Measurements from ENCODE around the gene POLL.

DNA sequence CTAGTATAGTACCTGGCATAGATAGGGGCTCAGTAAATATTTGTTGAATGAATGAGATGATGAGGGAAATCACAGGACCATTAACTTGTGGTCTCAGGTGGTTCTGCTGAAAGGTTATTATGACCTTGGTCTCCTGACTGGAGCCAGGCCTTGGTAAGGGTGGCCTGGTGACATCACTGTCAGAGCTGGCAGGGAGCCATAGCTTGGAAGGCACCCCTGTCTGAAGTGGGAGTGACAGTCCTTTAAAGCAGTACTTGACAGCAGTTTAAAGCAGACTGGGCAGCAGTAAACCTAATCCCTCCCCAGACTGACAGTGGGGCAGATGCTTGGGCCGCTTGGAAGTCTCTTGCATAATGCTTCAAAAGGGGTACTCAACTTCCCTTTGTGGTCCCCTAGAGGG is 13.5 kb upstream of the POLL start:
- no peak for TF ChIP-seq JUNB (IDR thresholded peaks at IDR 0.05)
- TF ChIP-seq, protein P1, sequence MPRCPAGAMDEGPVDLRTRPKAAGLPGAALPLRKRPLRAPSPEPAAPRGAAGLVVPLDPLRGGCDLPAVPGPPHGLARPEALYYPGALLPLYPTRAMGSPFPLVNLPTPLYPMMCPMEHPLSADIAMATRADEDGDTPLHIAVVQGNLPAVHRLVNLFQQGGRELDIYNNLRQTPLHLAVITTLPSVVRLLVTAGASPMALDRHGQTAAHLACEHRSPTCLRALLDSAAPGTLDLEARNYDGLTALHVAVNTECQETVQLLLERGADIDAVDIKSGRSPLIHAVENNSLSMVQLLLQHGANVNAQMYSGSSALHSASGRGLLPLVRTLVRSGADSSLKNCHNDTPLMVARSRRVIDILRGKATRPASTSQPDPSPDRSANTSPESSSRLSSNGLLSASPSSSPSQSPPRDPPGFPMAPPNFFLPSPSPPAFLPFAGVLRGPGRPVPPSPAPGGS (IDR thresholded peaks at IDR 0.05), result no peak
- TF ChIP-seq BHLHE40 (IDR thresholded peaks at IDR 0.05; ENCODE audit: low read depth, low read length), result no peak
- TF ChIP-seq TP53 (CRISPR knock-in tag; IDR thresholded peaks at IDR 0.05), result no peak
- TF ChIP-seq POLR2A (IDR thresholded peaks at IDR 0.05; ENCODE audit: low read length), result no peak
- TF ChIP-seq, protein P2, sequence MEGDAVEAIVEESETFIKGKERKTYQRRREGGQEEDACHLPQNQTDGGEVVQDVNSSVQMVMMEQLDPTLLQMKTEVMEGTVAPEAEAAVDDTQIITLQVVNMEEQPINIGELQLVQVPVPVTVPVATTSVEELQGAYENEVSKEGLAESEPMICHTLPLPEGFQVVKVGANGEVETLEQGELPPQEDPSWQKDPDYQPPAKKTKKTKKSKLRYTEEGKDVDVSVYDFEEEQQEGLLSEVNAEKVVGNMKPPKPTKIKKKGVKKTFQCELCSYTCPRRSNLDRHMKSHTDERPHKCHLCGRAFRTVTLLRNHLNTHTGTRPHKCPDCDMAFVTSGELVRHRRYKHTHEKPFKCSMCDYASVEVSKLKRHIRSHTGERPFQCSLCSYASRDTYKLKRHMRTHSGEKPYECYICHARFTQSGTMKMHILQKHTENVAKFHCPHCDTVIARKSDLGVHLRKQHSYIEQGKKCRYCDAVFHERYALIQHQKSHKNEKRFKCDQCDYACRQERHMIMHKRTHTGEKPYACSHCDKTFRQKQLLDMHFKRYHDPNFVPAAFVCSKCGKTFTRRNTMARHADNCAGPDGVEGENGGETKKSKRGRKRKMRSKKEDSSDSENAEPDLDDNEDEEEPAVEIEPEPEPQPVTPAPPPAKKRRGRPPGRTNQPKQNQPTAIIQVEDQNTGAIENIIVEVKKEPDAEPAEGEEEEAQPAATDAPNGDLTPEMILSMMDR (IDR thresholded peaks at IDR 0.05), result no peak
- no peak for TF ChIP-seq CEBPB (IDR thresholded peaks at IDR 0.05)
- TF ChIP-seq, protein P3, sequence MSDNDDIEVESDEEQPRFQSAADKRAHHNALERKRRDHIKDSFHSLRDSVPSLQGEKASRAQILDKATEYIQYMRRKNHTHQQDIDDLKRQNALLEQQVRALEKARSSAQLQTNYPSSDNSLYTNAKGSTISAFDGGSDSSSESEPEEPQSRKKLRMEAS (IDR thresholded peaks at IDR 0.05), result no peak
- no peak for TF ChIP-seq EP300 (IDR thresholded peaks at IDR 0.05)
- TF ChIP-seq NPAS2 (CRISPR knock-in tag; IDR thresholded peaks at IDR 0.05; ENCODE audit: borderline replicate concordance), result no peak
- no peak for TF ChIP-seq HDAC2 (IDR thresholded peaks at IDR 0.05)
- TF ChIP-seq SMC3 (IDR thresholded peaks at IDR 0.05), result no peak
- no peak for TF ChIP-seq MYC (IDR thresholded peaks at IDR 0.05; ENCODE audit: borderline replicate concordance, low read length)
- no peak for TF ChIP-seq FOSB (CRISPR knock-in tag; IDR thresholded peaks at IDR 0.05)
